Heart left ventricle (tissue), 13 donors: Measurements from ENCODE around the gene KANK2.

Source experiments
- CTCF ChIP-seq, 12 donors: fragments of 200-600 bp; sonication (generic) in 4 of 12; IDR thresholded peaks; one replicate each; pipeline versions ENCODE4 v1.5.0 to v1.8.0; 2018 to 2022; ENCODE audit warnings: antibody characterized with exemption in 12 of 12, mild to moderate bottlenecking in 5 of 12
- POLR2A ChIP-seq, 2 donors: fragments of 450-650 bp; IDR thresholded peaks; one replicate each; pipeline ENCODE4 v1.6.1; 2017; ENCODE audit warnings: antibody characterized with exemption in 2 of 2, mild to moderate bottlenecking in 2 of 2, moderate library complexity in 2 of 2
- donor health status: ischemic (EF 13 %, LVEDD 7.1; RV severe dilation, severe dysfunction).
- donor health status: DM: no; HTN: yes; CAD: no.
- donor health status: DM: no; HTN: no; CAD: no.
- donor health status: ischemic (EF 25% LVEDD 6.9; RV normal size, moderate dysfunction).
- donor health status: ischemic (EF 25% LVEDD 5.7; RV mildly dilated, moderate dysfunction).
- donor health status: ischemic (EF 35%, LVEDD 5.7; RV mildly dilated, moderate dysfunction).
- donor health status: nonischemic (EF 11% LVEDD 7.7; RV severe dilation, severe dysfunction).
- donor health status: DM: yes; HTN: yes; CAD: no.
- donor health status: PGD.
- donor health status: ischemic (EF 29% LVEDD 5.4; RV normal size, mild dysfunction).
- donor health status: nonischemic (EF 23%, LVEDD 6.1; RV moderate dilation, normal function).

GRCh38 chr19:11209839-11210655 is 12.7 kb upstream of the KANK2 start:
- no peak for TF ChIP-seq CTCF (IDR thresholded peaks at IDR 0.05)
- TF ChIP-seq POLR2A (IDR thresholded peaks at IDR 0.05): no peak
